Thoracic aorta (tissue), 2 donors: ENCODE data around the gene B4GAT1. TPM values are rescaled to one million over a fixed set of nuclear protein-coding genes. Genes with fewer than 3 reads are reported as not detected.

ENCODE experiments used
- ATAC-seq: fragments of 150-250 bp; one replicate; pipeline ENCODE4 v1.8.0; 2017; ENCODE audit warnings: low read depth; ENCODE audit not compliant: insufficient number of reproducible peaks, low FRiP score
- DNase-seq: peaks from one replicate; pipeline ENCODE4 v3.0.0-alpha.2; 2020; ENCODE audit warnings: low spot score
- H3K27ac ChIP-seq, 2 donors: fragments of 200-600 bp; sonication (generic); 1 replicate in 1 of 2; 2 replicates in 1 of 2; pipeline ENCODE4 v1.5.1; 2016; ENCODE audit warnings: mild to moderate bottlenecking in 2 of 2, moderate library complexity in 2 of 2
- H3K27me3 ChIP-seq: fragments of 200-600 bp; sonication (generic); replicated peaks from 2 replicates; pipeline ENCODE4 v1.6.0; 2016; ENCODE audit warnings: mild to moderate bottlenecking; ENCODE audit not compliant: insufficient read depth
- H3K36me3 ChIP-seq: fragments of 200-600 bp; sonication (generic); one replicate; pipeline ENCODE4 v1.5.1; 2016
- H3K4me1 ChIP-seq, 2 donors: fragments of 200-600 bp; sonication (generic); 1 replicate in 1 of 2; 2 replicates in 1 of 2; pipeline versions ENCODE4 v1.5.1 to v1.6.0; 2016; ENCODE audit warnings: low read depth in 2 of 2, mild to moderate bottlenecking in 1 of 2; ENCODE audit not compliant: control insufficient read depth in 1 of 2
- H3K4me3 ChIP-seq: fragments of 200-600 bp; sonication (generic); 2 replicates; pipeline ENCODE4 v1.5.1; 2016; ENCODE audit warnings: mild to moderate bottlenecking
- H3K9me3 ChIP-seq: fragments of 200-600 bp; sonication (generic); 2 replicates; pipeline ENCODE4 v1.5.1; 2016
- CTCF ChIP-seq: fragments of 200-600 bp; sonication (generic); IDR thresholded peaks from one replicate; pipeline ENCODE4 v1.5.1; 2019; ENCODE audit warnings: antibody characterized with exemption
- total RNA-seq, 2 donors: library from RNA; depleted of rRNA; stranded (reverse); fragments of >200 nt; gene quantifications; one replicate each; pipeline versions ENCODE4 v1.1.0 to v1.2.3, GENCODE V29; 2016

B4GAT1 gene
- total RNA-seq, 2 donors from 2014 or later: 15.7 to 34.1 TPM

GRCh38 chr11:66302656-66303055 is 44.8 kb downstream of the B4GAT1 start:
- ATAC-seq (no peak), DNase-seq (no peak)
- no peaks in the 10 kb centered on the region for H3K4me1 ChIP-seq
- TF ChIP-seq CTCF: no peak
- H3K27ac ChIP-seq: no peak overlapping the region
- H3K4me3 ChIP-seq: no peak overlapping the region
- H3K9me3 ChIP-seq: no peaks in the 10 kb centered on the region
- no peaks in the 10 kb centered on the region for H3K36me3 ChIP-seq
- no peaks in the 10 kb centered on the region for H3K27me3 ChIP-seq

GRCh38 chr11:66299186-66299585 is 48.2 kb downstream of the B4GAT1 start:
- Histone ChIP-seq H3K27ac (no peak overlapping the region), H3K4me3 (no peak overlapping the region), H3K4me1 (no peaks in the 10 kb centered on the region), H3K36me3 (no peaks in the 10 kb centered on the region), H3K27me3 (no peaks in the 10 kb centered on the region), H3K9me3 (no peaks in the 10 kb centered on the region)
- TF ChIP-seq CTCF: no peak
- ATAC-seq (no peak), DNase-seq (no peak)

- Histone ChIP-seq H3K9me3 (no peaks in the 10 kb centered on the region), H3K27me3 (no peaks in the 10 kb centered on the region), H3K36me3 (no peaks in the 10 kb centered on the region), H3K27ac (no peak overlapping the region), H3K4me1 (no peaks in the 10 kb centered on the region), H3K4me3 (no peak overlapping the region)
- ATAC-seq (no peak), DNase-seq (no peak)
- TF ChIP-seq CTCF: no peak
Observed at GRCh38 chr11:66297610-66298009, 49.8 kb downstream of the B4GAT1 start.

Other genes starting within 250 kb of the B4GAT1 start
- gene KLC2, start 89.9 kb downstream of the B4GAT1 start, total RNA-seq: 10 to 100 TPM; 48.6 to 55.9 TPM
- gene RAB1B, start 79.0 kb downstream of the B4GAT1 start, total RNA-seq: 10 to 100 TPM; 57.2 to 96.0 TPM
- gene CNIH2, start 69.5 kb downstream of the B4GAT1 start, total RNA-seq: not detected
- gene YIF1A, start 58.5 kb downstream of the B4GAT1 start, total RNA-seq: 100 to 1,000 TPM in 1 of 2 donors, 10 to 100 TPM in 1; 65.4 to 155 TPM
- gene TMEM151A, start 55.7 kb downstream of the B4GAT1 start, total RNA-seq: under 1 TPM in 1 of 2 donors, not detected in 1; 0.27 TPM
- gene CD248, start 30.6 kb downstream of the B4GAT1 start, total RNA-seq: 10 to 100 TPM; 22.9 to 32.4 TPM
- gene RIN1, start 11.2 kb downstream of the B4GAT1 start, total RNA-seq: 1 to 10 TPM; 7.7 to 7.8 TPM
- gene BRMS1, start 2.5 kb downstream of the B4GAT1 start, total RNA-seq: 10 to 100 TPM; 35.0 to 48.1 TPM
- 1 to 10 TPM; 2.5 to 3.0 TPM for gene SLC29A2, start 24.1 kb upstream of the B4GAT1 start, total RNA-seq
- gene NPAS4, start 73.4 kb upstream of the B4GAT1 start, total RNA-seq: 1 to 10 TPM; 4.2 to 6.6 TPM
- 10 to 100 TPM; 16.7 to 28.0 TPM for gene MRPL11, start 91.2 kb upstream of the B4GAT1 start, total RNA-seq
- 10 to 100 TPM; 29.1 to 47.1 TPM for gene PELI3, start 119.3 kb upstream of the B4GAT1 start, total RNA-seq
- gene DPP3, start 132.8 kb upstream of the B4GAT1 start, total RNA-seq: 10 to 100 TPM; 20.2 to 22.2 TPM
- 100 to 1,000 TPM in 1 of 2 donors, 10 to 100 TPM in 1; 90.3 to 114 TPM for gene BBS1, start 163.0 kb upstream of the B4GAT1 start, total RNA-seq
- gene ZDHHC24, start 198.4 kb upstream of the B4GAT1 start, total RNA-seq: 10 to 100 TPM; 10.2 to 15.7 TPM
- not detected for gene ACTN3, start 199.3 kb upstream of the B4GAT1 start, total RNA-seq
- gene CTSF, start 221.0 kb upstream of the B4GAT1 start, total RNA-seq: 100 to 1,000 TPM; 122 to 195 TPM
- gene CCDC87, start 245.4 kb upstream of the B4GAT1 start, total RNA-seq: under 1 TPM in 1 of 2 donors, not detected in 1; 0.68 TPM
- 10 to 100 TPM; 19.9 to 20.8 TPM for gene CCS, start 245.6 kb upstream of the B4GAT1 start, total RNA-seq